DOHH2 (cell line): ENCODE data around the gene ANKRD1.

Experiments used
- EZH2phosphoT487 ChIP-seq: fragments of 200-600 bp; sonication (generic); IDR thresholded peaks from 2 replicates; pipeline ENCODE4 v1.6.1; 2017; ENCODE audit warnings: borderline replicate concordance, mild to moderate bottlenecking, antibody characterized with exemption, low read length, moderate library complexity, mixed read lengths
- TF ChIP-seq, protein P1 (sequence below): fragments of 200-600 bp; sonication (generic); IDR thresholded peaks from one replicate; pipeline ENCODE4 v1.5.1; 2014; ENCODE audit warnings: antibody characterized with exemption, mild to moderate bottlenecking, low read depth, low read length; ENCODE audit not compliant: poor library complexity, severe bottlenecking

DNA sequence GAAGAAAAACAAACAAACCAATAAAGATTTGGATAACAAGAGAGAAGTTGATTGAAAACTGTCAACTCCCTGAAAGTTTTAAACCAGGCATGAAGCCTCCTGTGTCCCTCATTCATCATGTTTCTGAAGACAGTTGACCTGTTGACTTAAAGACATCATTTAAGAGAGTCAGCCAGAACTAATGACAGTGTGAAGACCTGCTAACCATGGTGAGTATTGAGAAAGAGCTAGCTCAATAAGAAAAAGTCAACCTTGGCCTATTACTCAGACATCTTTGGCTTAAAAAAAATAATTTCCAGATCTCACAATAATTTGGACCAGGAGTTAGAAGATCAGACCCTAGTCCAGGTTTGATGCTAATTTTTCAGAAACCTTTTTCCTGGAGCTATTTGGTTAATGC is 45.3 kb upstream of the ANKRD1 start:
- TF ChIP-seq, protein P1, sequence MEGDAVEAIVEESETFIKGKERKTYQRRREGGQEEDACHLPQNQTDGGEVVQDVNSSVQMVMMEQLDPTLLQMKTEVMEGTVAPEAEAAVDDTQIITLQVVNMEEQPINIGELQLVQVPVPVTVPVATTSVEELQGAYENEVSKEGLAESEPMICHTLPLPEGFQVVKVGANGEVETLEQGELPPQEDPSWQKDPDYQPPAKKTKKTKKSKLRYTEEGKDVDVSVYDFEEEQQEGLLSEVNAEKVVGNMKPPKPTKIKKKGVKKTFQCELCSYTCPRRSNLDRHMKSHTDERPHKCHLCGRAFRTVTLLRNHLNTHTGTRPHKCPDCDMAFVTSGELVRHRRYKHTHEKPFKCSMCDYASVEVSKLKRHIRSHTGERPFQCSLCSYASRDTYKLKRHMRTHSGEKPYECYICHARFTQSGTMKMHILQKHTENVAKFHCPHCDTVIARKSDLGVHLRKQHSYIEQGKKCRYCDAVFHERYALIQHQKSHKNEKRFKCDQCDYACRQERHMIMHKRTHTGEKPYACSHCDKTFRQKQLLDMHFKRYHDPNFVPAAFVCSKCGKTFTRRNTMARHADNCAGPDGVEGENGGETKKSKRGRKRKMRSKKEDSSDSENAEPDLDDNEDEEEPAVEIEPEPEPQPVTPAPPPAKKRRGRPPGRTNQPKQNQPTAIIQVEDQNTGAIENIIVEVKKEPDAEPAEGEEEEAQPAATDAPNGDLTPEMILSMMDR: no peak
- no peak for TF ChIP-seq EZH2phosphoT487
